GM19372 (cell line): ENCODE measurements around the gene BTBD19.
"Not testable (repeated sequence)": the region's sequence is repeated elsewhere in the genome, so short reads cannot be mapped to it uniquely, and the experiment has no call there.

Source experiments
- ATAC-seq: cut with Tn5 transposase; IDR thresholded peaks from one replicate; pipeline ENCODE4 v1.9.1; 2021; ENCODE audit warnings: mild to moderate bottlenecking, low read depth, moderate library complexity; ENCODE audit not compliant: unreplicated experiment

BTBD19 gene

GRCh38 chr1:44827197-44828002, 19.1 kb downstream of the BTBD19 start:
- ATAC-seq, result no peak

- no peak for ATAC-seq
These were observed 19.8 kb downstream of the BTBD19 start for GRCh38 chr1:44828003-44828651.

- ATAC-seq, result no peak
These were observed 20.6 kb downstream of the BTBD19 start for GRCh38 chr1:44828841-44829440.

GRCh38 chr1:44829506-44830384, 21.4 kb downstream of the BTBD19 start:
- no peak for ATAC-seq

- no peak for ATAC-seq
These were observed 22.6 kb downstream of the BTBD19 start for GRCh38 chr1:44830900-44831304.

- no peak for ATAC-seq
These were observed 23.2 kb downstream of the BTBD19 start for GRCh38 chr1:44831516-44831915.

GRCh38 chr1:44832056-44832705, 23.9 kb downstream of the BTBD19 start:
- no peak for ATAC-seq

GRCh38 chr1:44834328-44834727, 26.0 kb downstream of the BTBD19 start:
- no peak for ATAC-seq

- ATAC-seq, result no peak
These were observed 27.7 kb downstream of the BTBD19 start for GRCh38 chr1:44835738-44836675.

- ATAC-seq, result not testable (repeated sequence)
These were observed 30.0 kb downstream of the BTBD19 start for GRCh38 chr1:44838294-44838693.

- no peak for ATAC-seq
These were observed 31.3 kb downstream of the BTBD19 start for GRCh38 chr1:44839576-44839975.

GRCh38 chr1:44842486-44842861, 34.2 kb downstream of the BTBD19 start:
- no peak for ATAC-seq

- ATAC-seq, result no peak
These were observed 34.7 kb downstream of the BTBD19 start, which contains the start of gene PTCH2 for GRCh38 chr1:44842862-44843655. PTCH2 (minus strand) TSS chr1:44843253; CDS start chr1:44842932, 321 bp downstream.

GRCh38 chr1:44846985-44847384, 38.7 kb downstream of the BTBD19 start:
- ATAC-seq, result no peak

- ATAC-seq, result no peak
These were observed 39.5 kb downstream of the BTBD19 start for GRCh38 chr1:44847845-44848244.

- ATAC-seq, result no peak
These were observed 40.3 kb downstream of the BTBD19 start for GRCh38 chr1:44848456-44849181.

- no peak for ATAC-seq
These were observed 41.3 kb downstream of the BTBD19 start for GRCh38 chr1:44849575-44850132.
